K562 (cell line): Measurements from ENCODE around the gene IL10RB. TPM values are rescaled to one million over a fixed set of nuclear protein-coding genes. Genes with fewer than 3 reads are reported as not detected.
A peak's percentile ranks its signal among the peaks of the same experiment; 100 is the strongest.

Experiments
- ILK ChIP-seq: fragments of 450-650 bp; IDR thresholded peaks from 2 replicates; pipeline ENCODE4 v1.6.1; 2016; ENCODE audit warnings: missing genetic modification characterization, low read depth, mild to moderate bottlenecking, missing compliant biosample characterization, moderate library complexity, borderline replicate concordance
- KAT7 ChIP-seq: sonication (generic); formaldehyde crosslinking; IDR thresholded peaks from 2 replicates; pipeline ENCODE4 v1.8.0; 2022; ENCODE audit warnings: missing genetic modification reagents, mild to moderate bottlenecking, borderline replicate concordance
- MXI1 ChIP-seq: IDR thresholded peaks from 2 replicates; pipeline ENCODE4 v1.6.1; 2011; ENCODE audit warnings: low read depth, mild to moderate bottlenecking, improper control_type of control experiment, low read length
- NFATC3 ChIP-seq: fragments of 450-650 bp; IDR thresholded peaks from 2 replicates; pipeline ENCODE4 v1.6.1; 2017; ENCODE audit warnings: mild to moderate bottlenecking
- NR2C2 ChIP-seq, 2 experiments: fragments of 200-800 bp in 1 of 2; sonication (Bioruptor generic) in 1 of 2; sonication (generic) in 1 of 2; formaldehyde crosslinking in 1 of 2; IDR thresholded peaks; 2 replicates each; pipeline versions ENCODE4 v1.6.1 to v1.8.0; 2016 to 2022; ENCODE audit warnings: mild to moderate bottlenecking in 1 of 2, missing compliant biosample characterization in 1 of 2, missing genetic modification characterization in 1 of 2, missing genetic modification reagents in 1 of 2
- NR3C1 ChIP-seq: sonication (generic); formaldehyde crosslinking; IDR thresholded peaks from 2 replicates; pipeline ENCODE4 v1.8.1; 2022; ENCODE audit warnings: missing genetic modification reagents
- NUFIP1 ChIP-seq: fragments of 450-650 bp; IDR thresholded peaks from 2 replicates; pipeline ENCODE4 v1.6.1; 2018; ENCODE audit not compliant: partially characterized antibody
- SMAD3 ChIP-seq: fragments of 450-650 bp; formaldehyde crosslinking; conservative IDR thresholded peaks from 2 replicates; pipeline ENCODE4 v1.4.0; 2020; ENCODE audit warnings: mild to moderate bottlenecking
- SMAD4 ChIP-seq: fragments of 250-450 bp; sonication (Bioruptor Pico); conservative IDR thresholded peaks from 2 replicates; pipeline ENCODE4 v1.8.0; 2021; ENCODE audit warnings: inconsistent platforms, mild to moderate bottlenecking, moderate library complexity
- SPI1 ChIP-seq: IDR thresholded peaks from 2 replicates; pipeline ENCODE4 v1.6.1; 2011; ENCODE audit warnings: low read depth, low read length, control low read depth, borderline replicate concordance
- SRF ChIP-seq, 2 experiments: fragments of 250-450, 450-650 bp in 1 of 2; sonication (Bioruptor Pico) in 1 of 2; sonication (generic) in 1 of 2; formaldehyde crosslinking; IDR thresholded peaks; 2 replicates each; pipeline versions ENCODE4 v1.5.0 to v1.5.1; 2020 to 2022; ENCODE audit warnings: mild to moderate bottlenecking in 1 of 2, missing genetic modification reagents in 1 of 2
- TCFL5 ChIP-seq: fragments of 250-450 bp; sonication (Bioruptor Pico); conservative IDR thresholded peaks from 2 replicates; pipeline ENCODE4 v1.6.1; 2021; ENCODE audit warnings: mild to moderate bottlenecking, moderate library complexity, matching md5 sums
- ZNF143 ChIP-seq: sonication (generic); formaldehyde crosslinking; IDR thresholded peaks from 2 replicates; pipeline ENCODE4 v1.9.0; 2022; ENCODE audit warnings: mild to moderate bottlenecking, missing genetic modification reagents
- ZNF174 ChIP-seq: fragments of 250-450 bp; sonication (Bioruptor Pico); IDR thresholded peaks from 2 replicates; pipeline ENCODE4 v1.4.0; 2020; ENCODE audit warnings: mild to moderate bottlenecking
- ZNF282 ChIP-seq: sonication (generic); formaldehyde crosslinking; IDR thresholded peaks from 2 replicates; pipeline ENCODE4 v1.8.1; 2023; ENCODE audit warnings: missing genetic modification reagents
- ZNF316 ChIP-seq: fragments of 450-650 bp; IDR thresholded peaks from 2 replicates; pipeline ENCODE4 v1.6.1; 2016
- ZNF699 ChIP-seq: fragments of 250-450 bp; sonication (Bioruptor Pico); IDR thresholded peaks from 2 replicates; pipeline ENCODE4 v1.8.0; 2021; ENCODE audit warnings: mild to moderate bottlenecking, moderate library complexity; ENCODE audit not compliant: insufficient replicate concordance
- polyA plus RNA-seq, 8 experiments: library from polyadenylated mRNA; depleted of rRNA in 4 of 8; stranded (reverse) in 5 of 8; unstranded in 3 of 8; fragments of >200 nt; fragmentation: Nextera tagmentation in 2 of 8; fragmentation: Illumina TruSeq in 1 of 8; extraction: Ambion mirVana in 2 of 8; extraction: Trizol in 1 of 8; gene quantifications; 2 replicates each; pipeline versions ENCODE4 v1.2.1 to v1.2.3, GENCODE V29; 2011 to 2014; ENCODE audit warnings: inconsistent platforms in 1 of 8, missing spikeins in 1 of 8
- total RNA-seq, 7 experiments: library from RNA; depleted of rRNA in 6 of 7; stranded (reverse); fragments of >200 nt in 6 of 7; fragmentation: Illumina TruSeq in 2 of 7; extraction: Trizol in 2 of 7; gene quantifications; 2 replicates each; pipeline versions ENCODE4 v1.2.1 to v1.2.3, GENCODE V29; 2011 to 2021; ENCODE audit warnings: low replicate concordance in 1 of 7
- TF ChIP-seq, protein P1 (sequence below): fragments of 250-450 bp; sonication (Bioruptor Pico); IDR thresholded peaks from 2 replicates; pipeline ENCODE4 v1.4.0; 2020
- TF ChIP-seq, protein P2 (sequence below): fragments of 250-450 bp; sonication (Bioruptor Pico); IDR thresholded peaks from 2 replicates; pipeline ENCODE4 v1.8.0; 2022; ENCODE audit warnings: inconsistent platforms

Gene IL10RB
- total and polyA plus RNA-seq, 9 of the 15 experiments (the other 6 are each of a cell fraction or from before 2014, with no cell fraction given) = 10.9 to 33.8 (median 23.0) TPM

DNA sequence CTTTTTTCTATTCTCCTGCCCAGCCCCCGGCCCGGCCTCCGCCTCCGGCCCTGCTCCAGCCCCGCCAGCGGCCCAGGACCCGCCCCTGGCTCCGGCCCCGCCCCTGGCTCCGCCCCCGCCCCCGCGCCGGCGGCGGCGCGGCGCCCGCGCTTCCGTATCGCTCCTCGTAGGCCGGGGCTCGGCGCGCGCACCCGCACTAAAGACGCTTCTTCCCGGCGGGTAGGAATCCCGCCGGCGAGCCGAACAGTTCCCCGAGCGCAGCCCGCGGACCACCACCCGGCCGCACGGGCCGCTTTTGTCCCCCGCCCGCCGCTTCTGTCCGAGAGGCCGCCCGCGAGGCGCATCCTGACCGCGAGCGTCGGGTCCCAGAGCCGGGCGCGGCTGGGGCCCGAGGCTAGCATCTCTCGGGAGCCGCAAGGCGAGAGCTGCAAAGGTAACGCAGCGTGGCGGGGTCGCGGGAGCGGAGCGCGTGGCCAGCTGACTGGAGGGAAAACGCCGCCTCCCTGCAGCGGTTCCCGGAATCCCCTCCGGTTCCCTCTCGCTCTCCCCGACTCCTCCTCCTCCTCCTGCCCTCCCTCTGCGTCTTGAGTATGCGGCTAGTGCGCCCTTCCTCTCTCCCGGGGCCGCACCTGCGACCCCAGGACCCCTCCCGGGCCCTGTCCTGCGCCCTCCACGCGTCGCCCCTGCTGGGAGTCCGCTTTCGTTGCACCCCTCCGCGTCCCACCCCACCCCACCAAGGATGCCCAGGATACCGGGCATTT, 36.2 kb upstream of the IL10RB start, which contains the start of gene IFNAR2 (continued):
- TF ChIP-seq SRF (CRISPR knock-in tag; IDR thresholded peaks at IDR 0.05) = peak in 1 of 2 experiments; percentile 44; a peak in 1 of 4 replicates
- no peak for TF ChIP-seq ZNF143 (CRISPR knock-in tag)
- TF ChIP-seq ILK (tag) = no peak
- TF ChIP-seq ZNF282 (CRISPR knock-in tag) = 0 out of 2 replicates have a peak, but pooled peaks have one; percentile 28
- TF ChIP-seq NFATC3 = no peak
- no peak for TF ChIP-seq ZNF699 (CRISPR knock-in tag)
- no peak for TF ChIP-seq ZNF174 (CRISPR knock-in tag)
- 0 out of 2 replicates have a peak, but pooled peaks have one; percentile 20 for TF ChIP-seq NR3C1
- no peak for TF ChIP-seq TCFL5 (CRISPR knock-in tag)
- TF ChIP-seq KAT7 (CRISPR knock-in tag) = peak; percentile 96
- no peak for TF ChIP-seq SPI1
- TF ChIP-seq SMAD3 (CRISPR knock-in tag) = no peak
- TF ChIP-seq, protein P1, sequence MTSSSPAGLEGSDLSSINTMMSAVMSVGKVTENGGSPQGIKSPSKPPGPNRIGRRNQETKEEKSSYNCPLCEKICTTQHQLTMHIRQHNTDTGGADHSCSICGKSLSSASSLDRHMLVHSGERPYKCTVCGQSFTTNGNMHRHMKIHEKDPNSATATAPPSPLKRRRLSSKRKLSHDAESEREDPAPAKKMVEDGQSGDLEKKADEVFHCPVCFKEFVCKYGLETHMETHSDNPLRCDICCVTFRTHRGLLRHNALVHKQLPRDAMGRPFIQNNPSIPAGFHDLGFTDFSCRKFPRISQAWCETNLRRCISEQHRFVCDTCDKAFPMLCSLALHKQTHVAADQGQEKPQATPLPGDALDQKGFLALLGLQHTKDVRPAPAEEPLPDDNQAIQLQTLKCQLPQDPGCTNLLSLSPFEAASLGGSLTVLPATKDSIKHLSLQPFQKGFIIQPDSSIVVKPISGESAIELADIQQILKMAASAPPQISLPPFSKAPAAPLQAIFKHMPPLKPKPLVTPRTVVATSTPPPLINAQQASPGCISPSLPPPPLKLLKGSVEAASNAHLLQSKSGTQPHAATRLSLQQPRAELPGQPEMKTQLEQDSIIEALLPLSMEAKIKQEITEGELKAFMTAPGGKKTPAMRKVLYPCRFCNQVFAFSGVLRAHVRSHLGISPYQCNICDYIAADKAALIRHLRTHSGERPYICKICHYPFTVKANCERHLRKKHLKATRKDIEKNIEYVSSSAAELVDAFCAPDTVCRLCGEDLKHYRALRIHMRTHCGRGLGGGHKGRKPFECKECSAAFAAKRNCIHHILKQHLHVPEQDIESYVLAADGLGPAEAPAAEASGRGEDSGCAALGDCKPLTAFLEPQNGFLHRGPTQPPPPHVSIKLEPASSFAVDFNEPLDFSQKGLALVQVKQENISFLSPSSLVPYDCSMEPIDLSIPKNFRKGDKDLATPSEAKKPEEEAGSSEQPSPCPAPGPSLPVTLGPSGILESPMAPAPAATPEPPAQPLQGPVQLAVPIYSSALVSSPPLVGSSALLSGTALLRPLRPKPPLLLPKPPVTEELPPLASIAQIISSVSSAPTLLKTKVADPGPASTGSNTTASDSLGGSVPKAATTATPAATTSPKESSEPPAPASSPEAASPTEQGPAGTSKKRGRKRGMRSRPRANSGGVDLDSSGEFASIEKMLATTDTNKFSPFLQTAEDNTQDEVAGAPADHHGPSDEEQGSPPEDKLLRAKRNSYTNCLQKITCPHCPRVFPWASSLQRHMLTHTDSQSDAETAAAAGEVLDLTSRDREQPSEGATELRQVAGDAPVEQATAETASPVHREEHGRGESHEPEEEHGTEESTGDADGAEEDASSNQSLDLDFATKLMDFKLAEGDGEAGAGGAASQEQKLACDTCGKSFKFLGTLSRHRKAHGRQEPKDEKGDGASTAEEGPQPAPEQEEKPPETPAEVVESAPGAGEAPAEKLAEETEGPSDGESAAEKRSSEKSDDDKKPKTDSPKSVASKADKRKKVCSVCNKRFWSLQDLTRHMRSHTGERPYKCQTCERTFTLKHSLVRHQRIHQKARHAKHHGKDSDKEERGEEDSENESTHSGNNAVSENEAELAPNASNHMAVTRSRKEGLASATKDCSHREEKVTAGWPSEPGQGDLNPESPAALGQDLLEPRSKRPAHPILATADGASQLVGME (CRISPR knock-in tag) = peak; percentile 64; the same call in 1 of the 2 replicates
- peak; percentile 90 for TF ChIP-seq SMAD4
- TF ChIP-seq, protein P2, sequence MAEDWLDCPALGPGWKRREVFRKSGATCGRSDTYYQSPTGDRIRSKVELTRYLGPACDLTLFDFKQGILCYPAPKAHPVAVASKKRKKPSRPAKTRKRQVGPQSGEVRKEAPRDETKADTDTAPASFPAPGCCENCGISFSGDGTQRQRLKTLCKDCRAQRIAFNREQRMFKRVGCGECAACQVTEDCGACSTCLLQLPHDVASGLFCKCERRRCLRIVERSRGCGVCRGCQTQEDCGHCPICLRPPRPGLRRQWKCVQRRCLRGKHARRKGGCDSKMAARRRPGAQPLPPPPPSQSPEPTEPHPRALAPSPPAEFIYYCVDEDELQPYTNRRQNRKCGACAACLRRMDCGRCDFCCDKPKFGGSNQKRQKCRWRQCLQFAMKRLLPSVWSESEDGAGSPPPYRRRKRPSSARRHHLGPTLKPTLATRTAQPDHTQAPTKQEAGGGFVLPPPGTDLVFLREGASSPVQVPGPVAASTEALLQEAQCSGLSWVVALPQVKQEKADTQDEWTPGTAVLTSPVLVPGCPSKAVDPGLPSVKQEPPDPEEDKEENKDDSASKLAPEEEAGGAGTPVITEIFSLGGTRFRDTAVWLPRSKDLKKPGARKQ (CRISPR knock-in tag) = no peak
- TF ChIP-seq NR2C2 (CRISPR knock-in tag; IDR thresholded peaks at IDR 0.05) = no peak
- peak; percentile 67; the same call in 1 of the 2 replicates for TF ChIP-seq NR2C2 (tag; IDR thresholded peaks at IDR 0.05)
- TF ChIP-seq MXI1 = no peak
- no peak for TF ChIP-seq ZNF316
- no peak for TF ChIP-seq NUFIP1
